ENCODE measurements around the gene WDR1.

Gene WDR1

GRCh38 chr4:10098780-10099160 lies 17.8 kb downstream of the WDR1 start:
- DNase-seq (ENCODE audit: low spot score) = no peak

DNA sequence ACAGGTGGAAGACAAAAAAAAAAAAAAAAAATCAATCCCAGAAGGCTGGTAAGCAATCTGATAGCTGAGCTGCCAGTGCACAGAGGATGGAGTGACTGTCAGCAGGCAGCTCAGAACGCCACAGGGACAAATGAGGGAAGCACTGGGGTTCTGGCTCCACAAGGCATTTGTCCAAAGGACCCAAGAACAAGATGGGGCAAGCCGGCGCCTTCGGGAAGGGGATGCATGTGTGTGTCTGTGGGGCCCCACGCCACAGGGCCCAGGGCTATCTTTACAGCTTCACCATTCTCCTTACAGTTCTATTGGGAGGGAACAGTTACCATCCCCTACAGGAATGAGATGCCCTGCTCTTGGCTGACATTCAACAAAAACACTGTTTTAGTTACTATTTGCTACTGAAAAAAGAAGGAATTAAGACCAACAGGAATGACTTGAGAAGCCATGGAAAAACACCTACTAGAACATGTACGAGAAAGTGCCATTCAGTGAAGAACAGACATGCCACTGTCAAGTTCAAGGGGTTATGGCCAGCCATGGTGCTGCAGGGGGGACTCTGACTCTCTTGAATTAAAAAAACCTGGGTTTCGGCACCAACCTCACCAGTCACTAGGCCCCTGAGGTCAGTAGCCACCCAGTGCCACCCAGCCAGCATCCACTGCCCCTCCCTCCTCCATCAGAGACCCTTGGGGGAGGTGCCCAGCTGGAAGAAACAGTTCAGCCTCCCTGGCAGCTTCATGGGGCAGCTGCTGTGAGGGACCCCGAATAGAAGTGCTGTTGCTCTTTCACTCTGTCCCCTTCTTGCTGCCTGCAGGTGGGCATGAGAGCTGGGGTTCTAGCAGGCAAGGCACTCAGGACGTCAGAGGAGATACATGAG lies 18.5 kb downstream of the WDR1 start:
- no peak for DNase-seq (ENCODE audit: low spot score)

DNA sequence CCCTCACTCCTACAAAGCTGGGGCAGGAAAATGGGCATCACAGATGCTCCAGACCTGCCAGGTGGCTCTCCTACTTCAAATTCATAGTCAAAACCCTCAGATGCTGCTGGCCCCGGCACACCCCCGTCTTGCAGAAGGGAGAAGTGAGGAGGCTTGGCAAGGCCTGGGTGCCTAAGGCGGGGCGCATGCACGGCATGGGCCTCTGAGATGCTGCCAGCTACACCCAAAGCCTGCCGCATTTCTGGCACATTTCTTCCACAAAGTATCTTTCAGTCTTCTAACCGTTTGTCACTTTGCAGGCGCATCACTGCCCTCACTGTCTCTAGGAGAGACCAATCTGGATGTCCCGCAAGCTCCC lies 19.6 kb downstream of the WDR1 start:
- no peak for DNase-seq (ENCODE audit: low spot score)

GRCh38 chr4:10096201-10096977 lies 20.2 kb downstream of the WDR1 start:
- DNase-seq (ENCODE audit: low spot score) = no peak

- no peak for DNase-seq (ENCODE audit: low spot score)
Observed at GRCh38 chr4:10095296-10095991, 21.2 kb downstream of the WDR1 start.

DNA sequence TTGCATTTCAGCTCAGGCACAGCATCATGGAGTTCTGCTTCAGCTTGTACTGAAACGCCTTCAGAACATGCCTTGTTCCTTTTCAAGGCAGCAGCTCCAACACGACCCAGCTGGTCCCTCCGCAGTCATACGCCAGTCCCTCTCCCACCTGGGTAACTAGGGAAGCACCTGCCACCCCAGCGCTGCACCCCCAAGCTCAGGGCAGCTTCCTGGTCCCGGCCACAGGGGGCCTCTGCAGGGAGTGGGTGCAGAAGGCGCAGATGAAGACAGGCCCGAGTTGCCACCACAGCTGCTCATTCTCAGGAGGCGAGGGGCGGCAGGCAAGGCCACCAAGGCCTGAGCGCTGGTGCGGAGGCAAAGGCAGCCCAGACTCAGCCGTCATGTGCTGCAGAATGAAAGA lies 21.8 kb downstream of the WDR1 start:
- DNase-seq (ENCODE audit: low spot score) = no peak

- DNase-seq (ENCODE audit: low spot score) = no peak
Observed at GRCh38 chr4:10093801-10094552, 22.6 kb downstream of the WDR1 start.

DNA sequence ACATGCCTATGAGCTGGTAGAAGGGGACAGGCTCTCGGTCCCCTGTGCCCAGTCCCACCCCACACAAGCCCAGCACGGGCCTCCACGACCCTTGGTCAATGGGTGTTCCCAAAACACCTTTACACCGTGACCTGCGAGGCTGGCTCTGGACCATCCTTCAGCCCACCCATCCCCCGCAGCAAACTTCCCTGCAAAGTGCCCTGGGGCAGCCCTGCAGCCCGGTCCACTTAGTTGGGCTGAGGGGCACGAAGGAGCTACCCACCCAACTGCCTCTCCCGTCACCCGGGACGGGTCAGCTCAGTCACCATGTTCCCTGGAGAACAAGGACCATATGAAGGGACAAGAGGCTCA lies 23.4 kb downstream of the WDR1 start:
- DNase-seq (ENCODE audit: low spot score) = no peak

DNA sequence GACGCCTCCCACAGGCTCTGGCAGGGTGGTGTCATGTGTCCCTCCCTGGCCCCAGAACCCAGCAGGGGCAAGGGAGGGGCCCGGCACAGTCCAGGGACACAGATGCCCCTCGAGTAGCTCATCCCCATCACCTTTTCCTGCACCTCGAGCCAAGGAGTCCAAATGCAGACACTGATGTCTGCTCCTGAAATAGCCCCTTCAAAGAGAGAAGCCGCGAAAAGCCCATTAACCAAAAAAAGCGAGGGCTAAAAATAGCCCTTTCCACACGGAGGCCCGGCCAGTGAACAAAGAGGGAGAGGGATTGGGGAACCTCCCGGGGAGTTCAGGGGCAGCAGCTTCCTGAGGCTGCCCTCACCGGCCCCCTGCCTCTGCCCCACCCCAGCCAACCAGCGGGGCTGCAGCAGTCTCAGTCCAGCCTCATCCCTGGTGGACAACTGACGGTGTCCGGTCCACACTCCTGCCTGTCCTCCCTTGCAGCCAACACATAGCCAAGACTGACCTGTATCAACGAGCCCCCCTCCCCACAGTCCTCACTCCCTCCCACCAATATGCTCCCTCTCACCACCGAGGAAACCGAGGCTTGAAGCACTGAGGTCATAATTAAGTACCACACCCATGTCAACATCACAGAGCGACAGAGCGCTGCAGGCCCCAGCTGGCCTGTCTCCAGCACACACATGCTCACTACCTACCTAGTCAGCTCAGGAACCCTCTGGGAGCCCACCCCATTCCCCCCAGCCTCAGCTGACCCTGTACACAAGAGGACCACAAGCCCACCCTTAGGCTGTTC lies 23.9 kb downstream of the WDR1 start:
- no peak for DNase-seq (ENCODE audit: low spot score)

GRCh38 chr4:10091531-10092181 lies 24.9 kb downstream of the WDR1 start:
- no peak for DNase-seq (ENCODE audit: low spot score)

DNA sequence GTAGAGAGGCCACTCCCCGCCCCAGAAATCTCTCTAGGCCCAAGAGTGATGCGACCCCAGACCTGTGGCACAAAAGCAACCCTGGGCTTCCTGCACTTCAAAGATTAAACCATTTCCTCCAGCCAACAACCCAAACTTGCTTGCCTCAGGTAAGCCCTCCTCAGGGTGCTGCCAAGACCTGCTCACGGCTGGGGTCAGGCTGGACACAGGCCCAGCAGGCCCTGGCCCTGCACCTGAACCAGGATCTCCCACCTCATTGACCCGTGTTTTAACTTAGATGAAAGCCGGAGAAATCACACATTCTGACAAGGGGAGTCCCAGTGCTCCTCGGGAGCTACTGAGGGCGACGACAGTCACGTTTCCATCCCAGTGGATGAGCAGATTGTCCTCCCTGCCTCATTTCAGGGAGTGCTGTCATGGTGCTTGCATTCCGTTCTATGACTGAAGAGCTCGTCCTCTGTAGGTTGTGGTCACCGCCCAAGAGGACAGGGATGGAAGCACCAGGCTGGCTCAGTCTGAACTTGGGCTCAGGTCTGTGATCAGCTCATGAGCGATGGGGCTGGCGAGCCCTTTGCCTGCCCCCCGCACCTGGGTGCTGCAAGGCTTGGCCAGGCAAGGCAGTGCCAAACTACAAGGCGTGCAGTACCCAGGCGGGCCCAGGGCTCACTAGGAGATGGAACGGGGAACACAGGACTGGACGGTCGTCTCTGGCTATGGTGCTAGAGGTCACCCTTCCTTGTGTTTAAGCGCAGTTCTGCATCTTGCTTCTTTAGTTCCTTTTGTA lies 25.9 kb downstream of the WDR1 start:
- no peak for DNase-seq (ENCODE audit: low spot score)

- DNase-seq (ENCODE audit: low spot score) = no peak
Observed at GRCh38 chr4:10089346-10089745, 27.3 kb downstream of the WDR1 start.

DNA sequence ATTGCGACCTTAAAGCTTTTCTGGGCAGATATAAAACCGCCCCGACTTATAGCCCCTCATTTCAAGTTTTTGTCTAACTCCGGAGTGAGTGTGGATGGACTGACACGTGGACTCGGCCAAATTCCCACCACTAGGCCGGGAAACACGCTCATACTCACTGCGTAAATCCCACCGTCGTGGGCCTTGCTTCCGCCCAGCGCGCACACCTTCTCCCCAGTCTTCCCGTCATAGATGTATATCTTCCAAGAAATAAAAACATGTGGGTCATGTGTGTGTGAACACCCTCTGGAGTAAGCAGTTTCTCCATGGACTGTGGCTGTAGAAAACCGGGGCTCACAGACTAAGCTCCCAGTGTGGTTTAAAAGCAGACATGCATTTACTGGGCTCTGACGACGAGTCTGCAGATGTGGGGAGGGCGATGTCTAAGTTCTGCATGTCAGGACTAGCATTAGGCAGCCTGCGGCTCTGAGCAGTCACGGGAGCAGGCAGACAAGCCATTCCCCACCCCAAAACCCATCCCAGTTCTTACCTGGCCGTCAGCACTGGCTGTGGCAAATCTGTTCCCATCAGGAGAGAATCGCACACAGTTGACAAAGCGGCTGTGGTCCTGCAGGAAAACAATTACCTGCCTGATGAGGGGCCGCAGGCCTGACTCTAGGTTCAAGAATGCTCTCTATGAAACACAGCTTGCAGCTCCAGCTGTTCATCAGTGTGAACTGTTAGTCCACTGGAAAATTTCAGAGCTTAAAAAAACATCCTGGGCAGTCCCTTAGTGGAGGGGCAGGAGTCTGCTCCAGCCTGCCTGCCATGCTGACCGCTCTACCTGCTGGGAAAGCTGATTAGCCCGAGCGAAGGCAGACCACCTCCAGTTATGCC lies 28.2 kb downstream of the WDR1 start:
- no peak for DNase-seq (ENCODE audit: low spot score)

GRCh38 chr4:10087152-10087791 lies 29.3 kb downstream of the WDR1 start:
- DNase-seq (ENCODE audit: low spot score) = no peak

DNA sequence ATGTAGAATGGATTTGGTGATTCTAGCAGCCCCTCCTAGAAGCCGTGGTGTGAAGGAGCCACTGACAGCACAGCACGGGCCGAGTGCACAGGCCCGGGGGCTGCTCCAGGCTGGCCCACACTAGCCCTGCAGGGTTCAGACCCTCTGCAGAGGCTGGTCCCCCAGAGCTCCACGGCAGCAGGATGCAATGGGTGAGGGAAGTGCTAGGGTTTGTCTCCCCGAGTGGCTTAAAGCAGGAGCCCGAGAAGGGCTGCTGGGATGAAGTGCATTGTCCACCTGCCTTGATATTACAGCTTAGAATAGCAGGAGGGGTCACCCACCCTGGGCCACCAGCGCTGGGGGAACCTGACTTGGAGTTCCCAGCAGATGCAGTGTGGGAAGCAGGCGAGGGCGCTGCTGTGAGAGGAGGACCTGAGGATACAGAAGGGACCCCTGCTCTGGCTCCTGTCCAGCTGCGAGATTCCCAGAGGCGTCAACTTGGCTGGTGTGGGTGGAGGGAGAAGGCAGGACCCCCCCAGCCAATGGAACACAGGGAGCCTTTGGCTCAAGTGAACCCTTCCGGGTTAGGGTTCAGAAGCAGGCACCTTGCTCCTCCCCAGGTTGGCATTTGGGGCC lies 30.0 kb downstream of the WDR1 start:
- DNase-seq (ENCODE audit: low spot score) = no peak

DNA sequence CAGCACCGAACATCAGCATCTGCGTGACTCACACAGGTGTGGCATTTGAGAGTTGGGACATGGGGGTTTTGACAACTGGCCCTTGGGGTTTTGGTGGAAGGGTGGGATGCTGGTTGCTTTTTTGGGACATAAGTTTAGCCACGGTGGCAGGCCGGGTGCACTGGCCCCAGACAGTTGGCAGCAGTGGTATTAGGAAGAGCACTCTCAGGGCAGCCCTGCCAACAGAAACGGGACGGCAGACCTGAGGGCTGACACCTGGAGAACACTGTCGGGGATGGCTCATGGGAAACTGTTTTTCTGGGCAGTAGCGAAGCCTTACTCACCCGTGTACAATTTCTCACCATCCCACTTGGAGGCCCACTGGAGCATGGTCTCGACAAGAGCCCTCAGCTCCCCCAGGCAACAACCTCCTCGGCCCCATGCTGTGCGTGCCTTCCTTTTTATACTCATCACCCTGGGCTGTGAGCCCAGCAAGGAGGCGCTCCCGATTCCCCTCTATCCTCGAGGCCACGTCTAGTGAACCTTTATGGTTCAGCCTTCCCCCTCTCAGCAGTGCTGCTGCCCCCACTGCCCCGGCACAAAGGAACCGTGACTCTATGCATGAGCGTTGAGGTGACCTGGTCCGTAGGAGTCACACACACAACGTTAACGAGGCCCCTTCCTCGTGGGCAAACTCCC lies 30.6 kb downstream of the WDR1 start:
- DNase-seq (ENCODE audit: low spot score) = no peak

DNA sequence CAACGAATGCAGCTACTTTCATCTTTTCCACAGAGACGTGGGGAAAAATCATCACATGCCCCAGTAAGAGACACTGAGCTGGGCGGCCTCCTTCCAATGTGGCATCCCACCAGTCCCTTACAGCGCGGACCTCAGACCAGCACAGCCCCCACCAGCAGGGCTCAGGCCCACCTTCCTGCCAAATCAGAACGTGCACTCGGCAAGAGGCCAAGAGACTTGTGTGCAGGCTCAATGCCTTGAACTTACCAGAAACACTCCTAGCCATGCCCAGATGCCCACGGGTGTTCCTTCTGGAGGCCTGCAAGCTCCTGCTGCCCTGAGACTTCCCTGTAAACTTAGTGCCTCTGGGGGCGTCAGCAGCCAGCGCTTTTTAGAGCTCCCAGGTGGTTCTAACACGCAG lies 31.2 kb downstream of the WDR1 start:
- DNase-seq (ENCODE audit: low spot score) = no peak
